Smooth muscle cell (in vitro differentiated cells): ENCODE data around the gene CPNE5. TPM values are rescaled to one million over a fixed set of nuclear protein-coding genes. Genes with fewer than 3 reads are reported as not detected.

ENCODE experiments used
- DNase-seq: peaks from one replicate; lab custom pipeline; 2025; ENCODE audit not compliant: unreplicated experiment; lab: John Stamatoyannopoulos, UW
- H2AFZ ChIP-seq: fragments of 200-600 bp; sonication (generic); 2 replicates; pipeline ENCODE4 v1.6.0; 2016; ENCODE audit warnings: antibody characterized with exemption, low read depth, mild to moderate bottlenecking
- H3F3A ChIP-seq: fragments of 200-600 bp; sonication (generic); 2 replicates; pipeline ENCODE4 v1.6.0; 2017; ENCODE audit warnings: antibody characterized with exemption, low read depth
- H3K27ac ChIP-seq: fragments of 200-600 bp; sonication (generic); 2 replicates; pipeline ENCODE4 v1.5.1; 2016; ENCODE audit warnings: low read depth, mild to moderate bottlenecking
- H3K27me3 ChIP-seq: fragments of 200-600 bp; sonication (generic); 2 replicates; pipeline ENCODE4 v1.6.1; 2016; ENCODE audit warnings: low read depth, mild to moderate bottlenecking
- H3K36me3 ChIP-seq: fragments of 200-600 bp; sonication (generic); 2 replicates; pipeline ENCODE4 v1.5.1; 2016; ENCODE audit warnings: low read depth
- H3K4me1 ChIP-seq: fragments of 200-600 bp; sonication (generic); 2 replicates; pipeline ENCODE4 v1.5.1; 2016; ENCODE audit warnings: low read depth
- H3K4me2 ChIP-seq: fragments of 200-600 bp; sonication (generic); 2 replicates; pipeline ENCODE4 v1.6.0; 2016; ENCODE audit warnings: mild to moderate bottlenecking
- H3K4me3 ChIP-seq: fragments of 200-600 bp; sonication (generic); 2 replicates; pipeline ENCODE4 v1.5.1; 2016; ENCODE audit warnings: mild to moderate bottlenecking
- H3K79me2 ChIP-seq: fragments of 200-600 bp; sonication (generic); 2 replicates; pipeline ENCODE4 v1.6.0; 2016; ENCODE audit warnings: low read depth, mild to moderate bottlenecking
- H3K9ac ChIP-seq: fragments of 200-600 bp; sonication (generic); 2 replicates; pipeline ENCODE4 v1.6.0; 2016; ENCODE audit warnings: low read depth
- H3K9me3 ChIP-seq: fragments of 200-600 bp; sonication (generic); replicated peaks from 2 replicates; pipeline ENCODE4 v1.5.1; 2016; ENCODE audit warnings: low read depth
- H4K20me1 ChIP-seq: fragments of 200-600 bp; sonication (generic); 2 replicates; pipeline ENCODE4 v1.6.0; 2016; ENCODE audit warnings: low read depth
- CTCF ChIP-seq: fragments of 200-600 bp; sonication (generic); IDR thresholded peaks from 2 replicates; pipeline ENCODE4 v1.5.1; 2017; ENCODE audit warnings: borderline replicate concordance, mild to moderate bottlenecking, antibody characterized with exemption; ENCODE audit not compliant: insufficient read depth, poor library complexity, severe bottlenecking
- WGBS: methylation state at CpG from one replicate; pipeline ENCODE4 v1.1.7; 2016; ENCODE audit warnings: low lambda C conversion rate; 5-methylcytosine and 5-hydroxymethylcytosine counted together
- polyA plus RNA-seq: library from polyadenylated mRNA; unstranded; fragments of >200 nt; fragmentation: Nextera tagmentation; extraction: Ambion mirVana; gene quantifications from 2 replicates; pipeline ENCODE4 v1.2.1, GENCODE V29; 2016
- total RNA-seq: library from RNA; depleted of rRNA; stranded (reverse); fragments of >200 nt; gene quantifications from 2 replicates; pipeline ENCODE4 v1.2.3, GENCODE V29; 2014

The CPNE5 gene
- total and polyA plus RNA-seq, 2 experiments from 2014 or later: 1.0 TPM; not detected in 1

DNA sequence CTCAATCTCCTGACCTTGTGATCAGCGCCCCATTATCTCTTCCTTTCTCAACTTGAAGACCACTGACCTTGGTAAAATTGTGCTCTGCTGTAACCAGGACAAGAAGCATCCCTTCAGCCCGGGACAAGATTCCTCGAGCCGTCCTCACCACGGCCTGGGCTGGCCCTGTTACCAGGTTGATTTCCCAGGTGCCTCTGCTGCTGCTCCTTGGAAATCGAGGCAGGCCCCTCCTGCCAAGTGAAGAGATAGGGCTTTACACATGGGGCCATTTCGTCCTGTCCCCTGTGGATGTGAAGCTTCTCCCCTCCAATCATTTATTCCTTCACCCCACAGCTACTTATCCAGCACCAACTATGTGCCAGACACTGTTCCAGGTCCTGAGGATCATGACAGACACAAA lies 120.1 kb downstream of the CPNE5 start:
- 91% methylated on average over 7 of the region's 7 CpGs for WGBS

GRCh38 chr6:36718560-36718959 lies 120.7 kb downstream of the CPNE5 start:
- H3K9me3 ChIP-seq: no peaks in the 10 kb centered on the region
- no peak overlapping the region for H2AFZ ChIP-seq
- TF ChIP-seq CTCF: no peak
- no peak overlapping the region for H3K4me3 ChIP-seq
- no peak overlapping the region for H3K27ac ChIP-seq
- no peaks in the 10 kb centered on the region for H3K79me2 ChIP-seq
- WGBS: 86% methylated on average over 5 of the region's 5 CpGs
- DNase-seq: no peak
- H3K36me3 ChIP-seq: no peaks in the 10 kb centered on the region
- H4K20me1 ChIP-seq: no peaks in the 10 kb centered on the region
- no peaks in the 10 kb centered on the region for H3K4me1 ChIP-seq
- no peak overlapping the region for H3K4me2 ChIP-seq
- H3F3A ChIP-seq: no peaks in the 10 kb centered on the region
- no peak overlapping the region for H3K9ac ChIP-seq
- H3K27me3 ChIP-seq: no peaks in the 10 kb centered on the region

More for the DNA sequence above, 120.1 kb downstream of the CPNE5 start:
- no peaks in the 10 kb centered on the region for H4K20me1 ChIP-seq
- H3K9ac ChIP-seq: no peak overlapping the region
- no peak overlapping the region for H3K27ac ChIP-seq
- H3K9me3 ChIP-seq: no peaks in the 10 kb centered on the region
- H3K27me3 ChIP-seq: no peaks in the 10 kb centered on the region
- no peak overlapping the region for H2AFZ ChIP-seq
- H3K79me2 ChIP-seq: no peaks in the 10 kb centered on the region
- H3K36me3 ChIP-seq: no peaks in the 10 kb centered on the region
- DNase-seq: no peak
- no peak for TF ChIP-seq CTCF
- H3F3A ChIP-seq: no peaks in the 10 kb centered on the region
- H3K4me3 ChIP-seq: no peak overlapping the region
- H3K4me1 ChIP-seq: no peaks in the 10 kb centered on the region
- H3K4me2 ChIP-seq: no peak overlapping the region

DNA sequence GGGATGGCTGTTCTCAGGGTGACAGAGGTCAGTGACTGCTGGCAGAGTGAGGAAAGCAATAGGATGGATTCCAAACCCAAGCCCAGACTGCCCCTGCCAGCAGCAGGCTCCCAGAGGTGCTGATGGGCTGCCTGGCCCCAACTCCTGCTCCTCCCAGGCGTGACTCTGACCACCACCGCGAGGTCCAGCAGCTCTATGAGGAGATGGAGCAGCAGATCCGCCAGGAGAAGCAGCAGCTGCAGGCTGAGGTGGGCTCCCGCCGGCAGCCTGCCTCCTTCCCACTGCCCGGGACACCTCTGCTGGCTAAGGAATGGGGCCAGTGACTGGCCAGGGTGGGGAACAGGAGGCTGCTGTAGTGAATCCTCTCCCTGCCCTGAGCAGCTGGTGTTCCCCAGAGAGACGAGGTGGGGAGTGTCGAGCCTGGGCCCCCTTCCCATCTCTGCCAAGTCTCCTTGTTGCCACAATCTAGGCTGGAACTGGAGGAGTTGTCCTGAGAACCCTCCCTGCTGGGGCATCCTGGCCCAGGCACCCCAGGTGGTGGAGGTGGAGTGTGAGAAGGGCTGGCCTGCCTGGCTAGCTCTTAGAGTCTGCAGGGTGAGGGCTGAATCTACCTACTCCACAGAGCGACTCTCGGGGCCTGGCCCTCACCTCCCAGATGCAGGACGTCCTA lies 121.2 kb downstream of the CPNE5 start:
- no peaks in the 10 kb centered on the region for H3K27me3 ChIP-seq
- H2AFZ ChIP-seq: no peak overlapping the region
- H3K4me3 ChIP-seq: no peak overlapping the region
- H3K27ac ChIP-seq: no peak overlapping the region
- WGBS: 83% methylated on average over 12 of the region's 12 CpGs
- no peaks in the 10 kb centered on the region for H3K9me3 ChIP-seq
- H3K9ac ChIP-seq: no peak overlapping the region
- no peaks in the 10 kb centered on the region for H3K4me1 ChIP-seq
- DNase-seq: no peak
- H3K4me2 ChIP-seq: no peak overlapping the region
- no peak for TF ChIP-seq CTCF
- H4K20me1 ChIP-seq: no peaks in the 10 kb centered on the region
- H3F3A ChIP-seq: no peaks in the 10 kb centered on the region
- H3K79me2 ChIP-seq: no peaks in the 10 kb centered on the region
- H3K36me3 ChIP-seq: no peaks in the 10 kb centered on the region

- Histone ChIP-seq H2AFZ (no peak overlapping the region), H3K9ac (no peak overlapping the region)
These were observed 121.9 kb downstream of the CPNE5 start for GRCh38 chr6:36717231-36717825.

More at GRCh38 chr6:36717231-36717825, 121.9 kb downstream of the CPNE5 start:
- DNase-seq: no peak
- H3K79me2 ChIP-seq: no peaks in the 10 kb centered on the region
- TF ChIP-seq CTCF: no peak
- H3K4me3 ChIP-seq: no peak overlapping the region
- H3K9me3 ChIP-seq: no peaks in the 10 kb centered on the region
- H3K4me2 ChIP-seq: no peak overlapping the region
- H4K20me1 ChIP-seq: no peaks in the 10 kb centered on the region
- no peak overlapping the region for H3K27ac ChIP-seq
- WGBS: 77% methylated on average over 13 of the region's 13 CpGs
- H3F3A ChIP-seq: no peaks in the 10 kb centered on the region
- H3K4me1 ChIP-seq: no peaks in the 10 kb centered on the region
- H3K27me3 ChIP-seq: no peaks in the 10 kb centered on the region
- H3K36me3 ChIP-seq: no peaks in the 10 kb centered on the region
